ENCODE results near the gene PHC1. TPM values are rescaled to one million over a fixed set of nuclear protein-coding genes. Genes with fewer than 3 reads are reported as not detected.
"Not testable (repeated sequence)": the region's sequence is repeated elsewhere in the genome, so short reads cannot be mapped to it uniquely, and the experiment has no call there.

PHC1 gene
- total RNA-seq, 1 donor, result 27.1 TPM

- H3K79me2 ChIP-seq (ENCODE audit: insufficient read depth, low read length), result peaks cover 11% of the 10 kb centered on the region
- H2AFZ ChIP-seq (ENCODE audit: low read length), result peak overlapping the region; percentile 99
- H4K20me1 ChIP-seq (ENCODE audit: insufficient read depth, low read length), result no peaks in the 10 kb centered on the region
- peak overlapping the region; percentile 99 for H3K4me2 ChIP-seq (ENCODE audit: insufficient read depth, low read length)
- H3K27ac ChIP-seq (ENCODE audit: low read depth, low read length), result peak overlapping the region; percentile 16
- DNase-seq (ENCODE audit: insufficient read length, low spot score, missing footprints), result peak; percentile 89
- no peak for TF ChIP-seq CTCF (IDR thresholded peaks at IDR 0.05; ENCODE audit: extremely low read depth, low read depth, low read length)
- H3K4me1 ChIP-seq (ENCODE audit: insufficient read depth, low read length), result peaks cover 20% of the 10 kb centered on the region
- H3K36me3 ChIP-seq (ENCODE audit: insufficient read depth, low read length), result peaks cover 4% of the 10 kb centered on the region
- H3K27me3 ChIP-seq (ENCODE audit: insufficient read depth, low read length), result no peaks in the 10 kb centered on the region
- no peaks in the 10 kb centered on the region for H3K9me3 ChIP-seq (ENCODE audit: low read depth, low read length)
- H3K4me3 ChIP-seq (ENCODE audit: insufficient read depth, low read length), result peak overlapping the region; percentile 91
Measured at GRCh38 chr12:8914716-8915526, 612 bp downstream of the PHC1 start.

GRCh38 chr12:8916154-8916553 is 1.8 kb downstream of the PHC1 start:
- H3K9me3 ChIP-seq (ENCODE audit: low read depth, low read length), result no peaks in the 10 kb centered on the region
- H2AFZ ChIP-seq (ENCODE audit: low read length), result no peak overlapping the region
- H3K4me1 ChIP-seq (ENCODE audit: insufficient read depth, low read length), result peaks cover 20% of the 10 kb centered on the region
- no peak overlapping the region for H3K4me3 ChIP-seq (ENCODE audit: insufficient read depth, low read length)
- no peaks in the 10 kb centered on the region for H3K27me3 ChIP-seq (ENCODE audit: insufficient read depth, low read length)
- H3K4me2 ChIP-seq (ENCODE audit: insufficient read depth, low read length), result peak overlapping the region; percentile 99
- H3K27ac ChIP-seq (ENCODE audit: low read depth, low read length), result no peak overlapping the region
- peaks cover 11% of the 10 kb centered on the region for H3K79me2 ChIP-seq (ENCODE audit: insufficient read depth, low read length)
- peaks cover 8% of the 10 kb centered on the region for H3K36me3 ChIP-seq (ENCODE audit: insufficient read depth, low read length)
- DNase-seq (ENCODE audit: insufficient read length, low spot score, missing footprints), result no peak
- TF ChIP-seq CTCF (IDR thresholded peaks at IDR 0.05; ENCODE audit: extremely low read depth, low read depth, low read length), result no peak
- H4K20me1 ChIP-seq (ENCODE audit: insufficient read depth, low read length), result no peaks in the 10 kb centered on the region

GRCh38 chr12:8917031-8917430 is 2.7 kb downstream of the PHC1 start:
- Histone ChIP-seq H3K27me3 (ENCODE audit: insufficient read depth, low read length) (no peaks in the 10 kb centered on the region), H3K4me1 (ENCODE audit: insufficient read depth, low read length) (peaks cover 20% of the 10 kb centered on the region), H3K9me3 (ENCODE audit: low read depth, low read length) (no peaks in the 10 kb centered on the region), H3K27ac (ENCODE audit: low read depth, low read length) (no peak overlapping the region), H2AFZ (ENCODE audit: low read length) (no peak overlapping the region), H3K36me3 (ENCODE audit: insufficient read depth, low read length) (peaks cover 8% of the 10 kb centered on the region), H3K4me2 (ENCODE audit: insufficient read depth, low read length) (no peak overlapping the region), H4K20me1 (ENCODE audit: insufficient read depth, low read length) (no peaks in the 10 kb centered on the region), H3K79me2 (ENCODE audit: insufficient read depth, low read length) (peaks cover 11% of the 10 kb centered on the region), H3K4me3 (ENCODE audit: insufficient read depth, low read length) (no peak overlapping the region)
- no peak for TF ChIP-seq CTCF (IDR thresholded peaks at IDR 0.05; ENCODE audit: extremely low read depth, low read depth, low read length)
- DNase-seq (ENCODE audit: insufficient read length, low spot score, missing footprints), result peak; percentile 39

- no peak overlapping the region for H3K4me2 ChIP-seq (ENCODE audit: insufficient read depth, low read length)
- H3K36me3 ChIP-seq (ENCODE audit: insufficient read depth, low read length), result peaks cover 8% of the 10 kb centered on the region
- no peak for TF ChIP-seq CTCF (IDR thresholded peaks at IDR 0.05; ENCODE audit: extremely low read depth, low read depth, low read length)
- no peaks in the 10 kb centered on the region for H4K20me1 ChIP-seq (ENCODE audit: insufficient read depth, low read length)
- DNase-seq (ENCODE audit: insufficient read length, low spot score, missing footprints), result peak; percentile 73
- no peaks in the 10 kb centered on the region for H3K27me3 ChIP-seq (ENCODE audit: insufficient read depth, low read length)
- H3K27ac ChIP-seq (ENCODE audit: low read depth, low read length), result no peak overlapping the region
- H3K9me3 ChIP-seq (ENCODE audit: low read depth, low read length), result no peaks in the 10 kb centered on the region
- no peak overlapping the region for H3K4me3 ChIP-seq (ENCODE audit: insufficient read depth, low read length)
- H2AFZ ChIP-seq (ENCODE audit: low read length), result no peak overlapping the region
- H3K4me1 ChIP-seq (ENCODE audit: insufficient read depth, low read length), result peaks cover 20% of the 10 kb centered on the region
- peaks cover 11% of the 10 kb centered on the region for H3K79me2 ChIP-seq (ENCODE audit: insufficient read depth, low read length)
Measured at GRCh38 chr12:8917751-8918150, 3.4 kb downstream of the PHC1 start.

- not testable (repeated sequence) for H3K36me3 ChIP-seq (ENCODE audit: insufficient read depth, low read length); H3K4me2 ChIP-seq (ENCODE audit: insufficient read depth, low read length); H3K27ac ChIP-seq (ENCODE audit: low read depth, low read length); H4K20me1 ChIP-seq (ENCODE audit: insufficient read depth, low read length); H3K4me1 ChIP-seq (ENCODE audit: insufficient read depth, low read length); DNase-seq (ENCODE audit: insufficient read length, low spot score, missing footprints); H2AFZ ChIP-seq (ENCODE audit: low read length); H3K27me3 ChIP-seq (ENCODE audit: insufficient read depth, low read length); H3K9me3 ChIP-seq (ENCODE audit: low read depth, low read length); H3K4me3 ChIP-seq (ENCODE audit: insufficient read depth, low read length)
- H3K79me2 ChIP-seq (ENCODE audit: insufficient read depth, low read length), result peaks cover 11% of the 10 kb centered on the region
Measured at GRCh38 chr12:8919643-8920042, 5.3 kb downstream of the PHC1 start.

All from osteoblast (primary cell).